Measurements from ENCODE around the gene MAPKBP1.

DNA sequence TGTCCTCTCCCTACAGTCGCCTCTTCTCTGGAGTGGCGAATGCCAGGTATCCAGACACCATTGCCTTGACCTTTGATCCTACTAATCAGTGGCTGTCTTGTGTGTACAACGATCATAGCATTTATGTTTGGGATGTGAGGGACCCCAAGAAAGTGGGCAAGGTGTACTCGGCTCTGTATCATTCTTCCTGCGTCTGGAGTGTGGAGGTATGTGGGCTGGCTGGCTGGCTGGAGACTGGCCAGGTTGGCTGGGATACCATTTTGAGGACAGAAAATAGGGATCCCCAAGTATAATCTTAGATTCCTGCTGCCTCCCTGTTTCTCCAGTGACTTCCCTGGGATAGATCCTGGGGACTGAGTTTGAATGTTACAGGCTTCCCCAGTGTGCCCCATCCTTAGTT is 40.2 kb downstream of the MAPKBP1 start:
- TF ChIP-seq, protein P1, sequence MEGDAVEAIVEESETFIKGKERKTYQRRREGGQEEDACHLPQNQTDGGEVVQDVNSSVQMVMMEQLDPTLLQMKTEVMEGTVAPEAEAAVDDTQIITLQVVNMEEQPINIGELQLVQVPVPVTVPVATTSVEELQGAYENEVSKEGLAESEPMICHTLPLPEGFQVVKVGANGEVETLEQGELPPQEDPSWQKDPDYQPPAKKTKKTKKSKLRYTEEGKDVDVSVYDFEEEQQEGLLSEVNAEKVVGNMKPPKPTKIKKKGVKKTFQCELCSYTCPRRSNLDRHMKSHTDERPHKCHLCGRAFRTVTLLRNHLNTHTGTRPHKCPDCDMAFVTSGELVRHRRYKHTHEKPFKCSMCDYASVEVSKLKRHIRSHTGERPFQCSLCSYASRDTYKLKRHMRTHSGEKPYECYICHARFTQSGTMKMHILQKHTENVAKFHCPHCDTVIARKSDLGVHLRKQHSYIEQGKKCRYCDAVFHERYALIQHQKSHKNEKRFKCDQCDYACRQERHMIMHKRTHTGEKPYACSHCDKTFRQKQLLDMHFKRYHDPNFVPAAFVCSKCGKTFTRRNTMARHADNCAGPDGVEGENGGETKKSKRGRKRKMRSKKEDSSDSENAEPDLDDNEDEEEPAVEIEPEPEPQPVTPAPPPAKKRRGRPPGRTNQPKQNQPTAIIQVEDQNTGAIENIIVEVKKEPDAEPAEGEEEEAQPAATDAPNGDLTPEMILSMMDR (IDR thresholded peaks at IDR 0.05) = no peak
- no peak for TF ChIP-seq POLR2A (IDR thresholded peaks at IDR 0.05)
